Thymus (tissue), 11 donors: ENCODE measurements around the gene STK10. TPM values are rescaled to one million over a fixed set of nuclear protein-coding genes. Genes with fewer than 3 reads are reported as not detected.
A peak's percentile ranks its signal among the peaks of the same experiment; 100 is the strongest.

Source experiments
- DNase-seq, 9 donors: peaks; one replicate each; pipeline ENCODE4 v3.0.0-alpha.2; 2013; ENCODE audit warnings: low spot score in 9 of 9, low read depth in 6 of 9, missing footprints in 1 of 9
- H3K27ac ChIP-seq, 2 donors: one replicate each; pipeline ENCODE4 v1.5.1; 2013; ENCODE audit warnings: control low read depth in 1 of 2, low read depth in 1 of 2, low read length in 1 of 2, mild to moderate bottlenecking in 1 of 2, moderate library complexity in 1 of 2
- H3K27me3 ChIP-seq, 2 donors: one replicate each; pipeline ENCODE4 v1.5.1; 2013; ENCODE audit warnings: low read length in 1 of 2; ENCODE audit not compliant: control insufficient read depth in 2 of 2, insufficient read depth in 1 of 2
- H3K36me3 ChIP-seq, 2 donors: one replicate each; pipeline ENCODE4 v1.5.1; 2013; ENCODE audit warnings: low read length in 1 of 2, mild to moderate bottlenecking in 1 of 2, moderate library complexity in 1 of 2; ENCODE audit not compliant: control insufficient read depth in 2 of 2, insufficient read depth in 2 of 2
- H3K4me1 ChIP-seq, 2 donors: one replicate each; pipeline ENCODE4 v1.5.1; 2013; ENCODE audit warnings: low read length in 2 of 2; ENCODE audit not compliant: control insufficient read depth in 2 of 2, insufficient read depth in 2 of 2
- H3K4me3 ChIP-seq, 2 donors: one replicate each; pipeline ENCODE4 v1.5.1; 2013; ENCODE audit warnings: low read length in 2 of 2, control low read depth in 1 of 2, mild to moderate bottlenecking in 1 of 2
- H3K9me3 ChIP-seq, 2 donors: one replicate each; pipeline ENCODE4 v1.5.1; 2013; ENCODE audit warnings: low read length in 1 of 2, mild to moderate bottlenecking in 1 of 2; ENCODE audit not compliant: control insufficient read depth in 2 of 2, insufficient read depth in 1 of 2
- WGBS: extraction: QIAGEN DNeasy Blood & Tissue Kit; methylation state at CpG from one replicate; pipeline ENCODE4 v1.1.7; 2013; 5-methylcytosine and 5-hydroxymethylcytosine counted together
- polyA plus RNA-seq: library from polyadenylated mRNA; stranded (reverse); fragments of 200-250 nt; gene quantifications from one replicate; pipeline ENCODE4 v1.2.3, GENCODE V29; 2013
- total RNA-seq: library from RNA; stranded (reverse); fragments of 120-200 nt; gene quantifications from one replicate; pipeline ENCODE4 v1.2.4, GENCODE V29; 2013
- donor health status: healthy.

The STK10 gene
- total and polyA plus RNA-seq, 2 donors = 22.0 to 44.9 TPM

- 49% methylated on average over 3 of the region's 3 CpGs for WGBS
- Histone ChIP-seq H3K27ac (peak overlapping the region in 1 of 2 donors; percentile 98), H3K4me1 (peaks cover 15 to 22% of the 10 kb centered on the region in 2 donors), H3K9me3 (no peaks in the 10 kb centered on the region), H3K27me3 (no peaks in the 10 kb centered on the region), H3K36me3 (no peaks in the 10 kb centered on the region), H3K4me3 (peak overlapping the region; percentile 68 to 71)
- DNase-seq = peak in 1 of 9 donors; percentile 31
Measured at GRCh38 chr5:172004824-172005237, 183.2 kb downstream of the STK10 start.

- H3K4me1 ChIP-seq = peaks cover 15 to 22% of the 10 kb centered on the region in 2 donors
- H3K9me3 ChIP-seq = no peaks in the 10 kb centered on the region
- no peak for DNase-seq
- WGBS = 65% methylated on average over 1 of the region's 1 CpG
- H3K4me3 ChIP-seq = no peak overlapping the region
- no peak overlapping the region for H3K27ac ChIP-seq
- H3K27me3 ChIP-seq = no peaks in the 10 kb centered on the region
- no peaks in the 10 kb centered on the region for H3K36me3 ChIP-seq
Measured at GRCh38 chr5:172003746-172004145, 184.3 kb downstream of the STK10 start.

GRCh38 chr5:172002840-172003512 lies 185.0 kb downstream of the STK10 start:
- peaks cover 15 to 21% of the 10 kb centered on the region in 2 donors for H3K4me1 ChIP-seq
- no peaks in the 10 kb centered on the region for H3K36me3 ChIP-seq
- H3K27ac ChIP-seq = no peak overlapping the region
- no peak overlapping the region for H3K4me3 ChIP-seq
- H3K9me3 ChIP-seq = no peaks in the 10 kb centered on the region
- WGBS = 93% methylated on average over 6 of the region's 6 CpGs
- no peaks in the 10 kb centered on the region for H3K27me3 ChIP-seq
- DNase-seq = no peak

GRCh38 chr5:172002310-172002709 lies 185.7 kb downstream of the STK10 start:
- Histone ChIP-seq H3K27ac (no peak overlapping the region), H3K9me3 (no peaks in the 10 kb centered on the region), H3K36me3 (no peaks in the 10 kb centered on the region), H3K4me1 (peaks cover 10 to 14% of the 10 kb centered on the region in 2 donors), H3K27me3 (no peaks in the 10 kb centered on the region), H3K4me3 (no peak overlapping the region)
- WGBS = 60% methylated on average over 2 of the region's 2 CpGs
- DNase-seq = peak in 1 of 9 donors; percentile 33

- Histone ChIP-seq H3K9me3 (no peaks in the 10 kb centered on the region), H3K27me3 (no peaks in the 10 kb centered on the region), H3K36me3 (no peaks in the 10 kb centered on the region), H3K4me1 (peaks cover 3% of the 10 kb centered on the region in 2 donors), H3K27ac (no peak overlapping the region), H3K4me3 (no peak overlapping the region)
- 91% methylated on average over 5 of the region's 5 CpGs for WGBS
- DNase-seq = no peak
Measured at GRCh38 chr5:171999877-172000276, 188.1 kb downstream of the STK10 start.

GRCh38 chr5:171999100-171999499 lies 188.9 kb downstream of the STK10 start:
- H3K36me3 ChIP-seq = no peaks in the 10 kb centered on the region
- no peak overlapping the region for H3K4me3 ChIP-seq
- no peaks in the 10 kb centered on the region for H3K9me3 ChIP-seq
- DNase-seq = no peak
- H3K4me1 ChIP-seq = no peaks in the 10 kb centered on the region
- H3K27me3 ChIP-seq = no peaks in the 10 kb centered on the region
- H3K27ac ChIP-seq = no peak overlapping the region
- 96% methylated on average over 2 of the region's 2 CpGs for WGBS

GRCh38 chr5:171997011-171997410 lies 191.0 kb downstream of the STK10 start:
- H3K9me3 ChIP-seq = no peaks in the 10 kb centered on the region
- no peak overlapping the region for H3K4me3 ChIP-seq
- H3K27ac ChIP-seq = no peak overlapping the region
- DNase-seq = no peak
- no peaks in the 10 kb centered on the region for H3K36me3 ChIP-seq
- 99% methylated on average over 3 of the region's 3 CpGs for WGBS
- no peaks in the 10 kb centered on the region for H3K27me3 ChIP-seq
- no peaks in the 10 kb centered on the region for H3K4me1 ChIP-seq

- no peaks in the 10 kb centered on the region for H3K9me3 ChIP-seq
- 98% methylated on average over 2 of the region's 2 CpGs for WGBS
- H3K4me3 ChIP-seq = no peak overlapping the region
- no peaks in the 10 kb centered on the region for H3K4me1 ChIP-seq
- no peaks in the 10 kb centered on the region for H3K27me3 ChIP-seq
- no peak for DNase-seq
- no peaks in the 10 kb centered on the region for H3K36me3 ChIP-seq
- no peak overlapping the region for H3K27ac ChIP-seq
Measured at GRCh38 chr5:171992813-171993212, 195.2 kb downstream of the STK10 start.

- no peak for DNase-seq
- H3K36me3 ChIP-seq = no peaks in the 10 kb centered on the region
- H3K27me3 ChIP-seq = no peaks in the 10 kb centered on the region
- 97% methylated on average over 3 of the region's 3 CpGs for WGBS
- no peaks in the 10 kb centered on the region for H3K4me1 ChIP-seq
- no peaks in the 10 kb centered on the region for H3K9me3 ChIP-seq
- H3K27ac ChIP-seq = no peak overlapping the region
- no peak overlapping the region for H3K4me3 ChIP-seq
Measured at GRCh38 chr5:171992305-171992704, 195.7 kb downstream of the STK10 start.
